NCI-H1436 treated with DMSO at 0.1 percent for 48 hours (cell line): ENCODE results near the gene CHST11.

Source experiments
- DNase-seq: peaks from one replicate; lab custom pipeline; 2025; lab: John Stamatoyannopoulos, UW

The CHST11 gene

DNA sequence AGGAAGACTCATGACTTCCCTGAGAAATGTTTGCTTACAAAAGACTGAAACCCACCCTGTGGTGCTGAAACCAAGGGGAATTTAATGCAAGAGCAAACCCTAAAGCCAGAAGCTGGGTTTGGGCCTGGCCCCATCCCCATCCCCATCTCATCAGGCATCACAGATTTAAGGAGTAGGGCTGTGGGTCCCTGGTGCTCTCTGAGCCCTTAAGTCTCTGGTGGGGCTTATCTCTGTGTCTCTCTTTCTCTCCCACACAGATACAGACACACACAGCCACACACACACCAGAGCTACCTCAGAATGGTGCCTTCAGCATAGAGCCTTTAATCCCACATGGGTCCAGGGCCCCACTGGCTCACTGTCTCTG lies 264.3 kb downstream of the CHST11 start:
- DNase-seq: no peak

DNA sequence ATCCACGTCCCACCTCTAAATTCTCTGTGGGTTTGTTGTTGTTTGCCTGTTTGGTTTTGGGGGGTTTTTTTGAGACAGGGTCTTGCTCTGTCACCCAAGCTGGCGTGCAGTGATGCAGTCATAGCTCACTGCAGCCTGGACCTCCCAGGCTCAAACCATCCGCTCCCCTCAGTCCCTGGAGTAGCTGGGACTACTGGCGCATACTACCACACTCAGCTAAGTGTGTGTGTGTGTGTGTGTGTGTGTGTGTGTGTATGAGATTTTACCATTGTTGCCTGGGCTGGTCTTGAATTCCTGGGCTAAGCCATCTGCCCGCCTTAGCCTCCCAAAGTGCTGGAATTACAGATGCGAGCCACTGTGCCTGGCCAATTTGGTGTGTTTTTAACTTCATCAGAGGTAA lies 265.2 kb downstream of the CHST11 start:
- no peak for DNase-seq

DNA sequence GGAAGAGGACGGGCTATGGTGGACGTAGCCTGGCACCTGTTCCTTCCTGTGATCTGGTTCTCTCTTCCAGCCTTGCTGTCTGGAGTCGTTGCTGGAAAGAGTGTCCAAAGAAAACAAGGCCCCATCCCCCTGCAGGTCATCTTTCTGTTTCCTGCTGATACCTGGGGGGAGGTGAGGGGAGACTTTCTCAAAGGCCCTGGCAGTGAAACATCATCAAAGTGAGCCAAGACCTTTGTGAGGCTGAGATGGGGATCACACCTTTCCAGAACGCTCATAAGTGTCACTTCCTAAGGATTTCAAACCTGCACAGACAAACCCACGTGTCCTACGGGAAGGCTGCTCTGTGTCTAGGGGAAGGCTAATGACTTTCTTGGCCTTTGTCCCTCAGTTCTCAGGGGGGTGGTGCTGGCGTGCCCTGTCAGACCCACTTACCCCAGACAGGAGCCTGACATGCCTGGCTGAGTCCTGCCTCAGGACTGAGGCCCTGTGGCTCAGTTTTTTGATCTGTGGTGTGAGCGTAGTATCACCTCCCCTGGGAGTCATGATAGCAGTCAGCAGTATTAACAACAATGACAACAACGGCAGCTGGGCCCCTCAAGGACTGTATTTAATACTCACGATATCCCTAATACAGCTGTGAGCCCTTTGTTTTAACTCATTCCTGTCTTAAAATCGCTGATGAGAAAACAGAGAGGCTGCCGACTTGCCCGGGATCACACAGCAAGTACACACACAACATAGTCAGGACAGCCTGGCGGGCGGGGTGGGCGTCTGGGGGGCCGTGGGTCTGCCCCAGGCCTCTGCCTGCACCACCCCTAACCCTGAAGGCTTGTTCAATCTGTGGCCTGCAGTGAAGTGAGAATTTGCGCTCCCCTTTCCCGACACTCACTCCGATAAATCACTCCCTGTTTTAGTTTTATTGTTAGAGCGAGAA lies 266.1 kb downstream of the CHST11 start:
- no peak for DNase-seq

DNA sequence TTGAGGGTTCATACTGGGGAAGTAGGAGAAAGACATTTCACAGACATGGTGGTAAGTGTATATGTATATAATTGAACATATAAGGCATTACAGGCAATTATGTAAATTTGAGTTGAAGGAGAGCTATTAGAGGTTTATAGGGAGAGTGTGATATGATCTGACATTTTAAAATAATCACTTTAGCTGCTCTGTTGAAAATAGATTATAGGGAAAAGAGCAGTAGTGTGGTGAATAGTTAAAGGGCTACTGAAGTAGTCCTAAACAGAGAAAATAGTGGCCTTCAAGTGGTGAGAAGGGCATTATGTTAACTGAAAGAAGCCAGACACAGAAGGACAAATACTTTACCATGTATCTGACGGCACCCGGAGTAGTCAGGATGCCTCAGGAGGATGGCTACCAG lies 267.1 kb downstream of the CHST11 start:
- no peak for DNase-seq

DNA sequence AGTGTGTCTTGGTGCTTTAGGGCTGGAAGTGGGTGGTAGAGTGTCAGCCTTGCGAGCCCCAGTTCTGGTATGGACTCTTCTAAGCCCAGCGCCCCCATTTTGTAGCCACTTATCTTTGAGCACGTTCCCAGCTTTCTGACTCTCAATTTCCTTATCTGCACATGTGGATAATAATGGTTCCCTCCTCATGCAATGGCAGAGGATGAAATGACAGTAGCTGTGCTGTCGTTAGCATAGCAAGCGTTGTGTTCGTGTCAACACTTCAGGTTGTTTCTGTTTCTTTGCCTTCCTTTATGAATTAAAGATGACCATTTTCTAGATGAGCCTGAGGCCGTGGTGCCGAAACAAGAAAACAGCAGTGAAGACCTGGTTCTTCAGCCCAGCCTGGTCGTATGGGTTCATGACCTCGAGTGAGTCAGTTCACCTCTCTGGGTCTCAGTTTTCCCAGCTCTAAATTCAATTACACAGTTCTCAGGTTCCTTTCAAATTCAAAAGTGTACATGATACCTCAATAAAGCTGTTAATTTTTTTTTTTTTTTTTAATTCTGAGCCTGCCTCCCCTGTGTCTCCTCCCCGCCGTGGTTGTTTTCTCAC lies 268.3 kb downstream of the CHST11 start:
- no peak for DNase-seq

DNA sequence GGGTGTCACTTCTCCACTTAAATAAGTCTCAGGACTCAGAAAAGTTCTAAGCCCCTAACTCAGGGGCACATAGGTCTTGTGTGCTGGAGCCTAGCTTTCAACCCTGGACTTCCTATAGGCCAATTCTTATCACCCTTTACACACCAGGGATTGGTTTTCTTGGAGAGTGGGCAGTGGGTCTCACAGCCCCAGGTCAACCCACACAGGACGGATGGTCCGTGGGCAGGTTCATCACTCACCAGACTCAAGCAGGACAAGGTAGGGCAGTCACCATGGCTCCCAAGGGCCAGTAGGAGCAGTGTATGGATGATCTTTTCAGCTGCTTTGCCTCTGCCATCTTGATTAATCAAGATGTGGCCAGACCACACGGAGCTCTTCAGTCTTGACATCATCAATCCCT lies 268.9 kb downstream of the CHST11 start:
- DNase-seq: no peak

DNA sequence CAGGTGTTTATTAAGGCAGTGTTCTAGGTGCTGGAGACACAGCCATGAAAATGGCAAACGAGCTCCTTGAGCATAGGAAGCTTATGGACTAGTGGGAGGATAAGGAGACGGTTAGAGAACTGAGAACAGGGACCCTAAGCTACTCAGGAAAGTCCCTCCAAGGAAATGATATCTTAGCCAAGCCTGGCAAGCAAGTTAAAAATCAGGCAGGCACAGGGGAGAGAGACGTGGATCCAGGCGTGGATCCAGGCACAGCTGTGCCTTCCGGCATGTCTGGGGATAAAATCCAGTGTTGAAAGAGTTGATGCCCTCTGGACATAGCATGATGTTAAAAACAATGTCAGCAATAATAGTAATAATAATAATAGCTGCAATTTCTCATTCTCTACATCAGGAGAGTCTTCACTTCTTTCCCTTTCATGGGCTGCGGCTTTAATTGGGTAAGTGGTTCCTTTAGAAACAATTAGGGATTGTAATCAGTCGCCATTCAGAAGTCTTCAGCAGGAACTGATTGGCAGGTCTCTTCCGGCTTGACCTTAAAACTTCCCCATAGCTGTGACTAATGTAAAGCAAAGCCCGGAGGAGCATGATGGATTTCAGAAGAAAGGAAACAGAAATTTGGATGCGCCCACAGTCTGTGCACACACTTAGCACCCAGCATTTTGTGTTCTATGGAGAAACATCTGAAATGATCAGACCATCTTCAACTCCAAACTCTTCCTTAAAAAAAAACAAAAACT lies 271.1 kb downstream of the CHST11 start:
- DNase-seq: no peak

DNA sequence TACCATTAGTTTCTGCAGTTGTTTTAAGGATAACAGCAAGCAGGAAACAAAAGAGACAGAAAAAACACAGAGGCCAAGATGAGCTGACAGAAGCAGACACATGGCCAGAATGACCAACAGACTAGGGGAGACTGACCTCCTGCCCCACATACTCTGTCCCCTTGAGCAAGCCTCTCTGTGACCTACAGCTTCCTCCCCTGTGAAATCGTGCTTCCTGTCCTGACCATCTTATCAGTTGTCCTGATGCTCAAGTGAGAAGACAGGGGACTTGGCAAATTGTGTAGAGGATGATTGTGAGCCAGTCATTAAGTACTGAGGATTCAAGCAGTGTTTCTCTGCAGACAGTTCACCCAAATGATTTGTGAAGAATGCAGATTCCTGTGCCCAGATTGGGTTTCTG lies 272.3 kb downstream of the CHST11 start:
- DNase-seq: no peak

DNA sequence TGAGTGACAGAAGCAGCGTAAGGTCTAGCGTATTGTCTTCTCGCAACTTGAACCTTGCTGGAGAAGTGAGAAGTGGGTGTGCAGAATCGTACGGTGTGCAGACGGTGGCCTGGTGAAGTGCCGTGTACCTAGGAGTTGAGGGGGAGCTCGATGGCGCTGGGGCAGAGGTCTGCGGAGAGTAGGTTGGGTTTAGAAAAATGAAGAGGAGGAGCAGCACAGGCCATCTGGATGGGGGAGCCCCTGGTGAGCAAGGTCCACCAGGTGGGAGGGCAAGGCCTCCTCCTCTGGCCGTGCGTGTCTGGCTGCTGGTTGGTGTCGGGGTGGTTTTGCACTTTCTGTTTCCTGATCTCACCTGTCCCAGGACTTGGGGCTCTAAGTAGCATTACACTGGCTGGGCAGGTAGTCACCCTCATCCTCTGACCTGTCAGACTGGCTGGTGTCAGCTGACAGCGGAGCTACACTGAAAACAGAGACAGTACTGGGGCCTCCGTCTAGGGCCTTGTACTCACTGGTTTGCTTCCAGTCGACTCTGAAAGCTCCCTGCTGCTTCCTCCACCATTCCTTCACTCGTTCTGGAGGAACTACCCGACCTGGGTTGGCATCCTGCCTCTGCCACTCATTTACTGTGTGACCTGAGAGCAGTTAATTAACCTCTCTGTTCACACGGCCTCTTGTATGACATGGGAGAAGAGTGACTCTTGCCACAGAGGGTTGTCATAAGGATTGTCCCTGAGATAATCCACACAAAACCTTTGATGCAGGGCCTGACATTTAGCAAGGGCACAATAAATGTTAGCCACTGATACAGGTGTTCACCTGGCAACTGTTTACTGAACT lies 273.1 kb downstream of the CHST11 start:
- no peak for DNase-seq

DNA sequence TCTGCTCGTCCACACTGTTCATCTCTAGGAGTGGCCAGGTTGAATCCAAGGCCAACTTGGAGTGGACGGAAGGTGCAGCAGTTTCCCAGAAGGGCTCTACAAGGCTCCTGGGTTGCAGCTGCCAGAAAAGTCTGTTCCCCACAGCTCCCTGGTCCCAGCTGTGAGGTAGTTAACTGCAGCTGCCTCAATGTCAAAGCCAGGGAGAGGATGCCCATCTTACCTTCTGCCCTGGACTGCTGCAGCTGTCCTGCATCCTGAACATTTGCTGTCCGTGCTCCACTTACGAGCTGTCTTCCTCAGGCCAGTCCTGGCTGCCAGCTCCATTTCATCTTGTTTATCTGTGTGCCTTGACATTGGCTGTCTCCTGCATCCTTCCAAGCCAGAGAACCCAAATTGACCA lies 274.0 kb downstream of the CHST11 start:
- no peak for DNase-seq

DNA sequence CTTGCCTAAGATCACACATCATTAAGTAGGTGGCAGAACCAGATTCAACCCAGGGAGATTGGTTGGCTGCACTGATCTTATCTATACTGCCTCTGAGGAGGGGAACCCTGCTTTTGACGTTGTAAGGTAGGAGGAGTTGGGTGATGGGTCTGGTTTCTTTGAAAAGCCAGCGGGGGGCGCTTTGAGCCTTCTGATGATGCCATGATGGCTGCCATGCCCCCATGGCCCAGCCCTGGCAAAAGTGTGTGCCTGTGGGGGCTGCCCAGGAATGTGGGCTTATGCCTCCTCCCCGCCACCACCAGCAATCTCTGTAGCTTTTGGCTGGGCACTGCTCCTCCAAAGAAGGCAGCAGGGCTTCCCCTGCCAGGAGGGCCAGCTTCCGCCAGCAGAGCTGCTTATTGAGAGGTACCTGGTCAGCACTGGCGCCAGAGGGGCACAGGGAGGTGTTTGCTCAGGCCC lies 277.0 kb downstream of the CHST11 start:
- no peak for DNase-seq

DNA sequence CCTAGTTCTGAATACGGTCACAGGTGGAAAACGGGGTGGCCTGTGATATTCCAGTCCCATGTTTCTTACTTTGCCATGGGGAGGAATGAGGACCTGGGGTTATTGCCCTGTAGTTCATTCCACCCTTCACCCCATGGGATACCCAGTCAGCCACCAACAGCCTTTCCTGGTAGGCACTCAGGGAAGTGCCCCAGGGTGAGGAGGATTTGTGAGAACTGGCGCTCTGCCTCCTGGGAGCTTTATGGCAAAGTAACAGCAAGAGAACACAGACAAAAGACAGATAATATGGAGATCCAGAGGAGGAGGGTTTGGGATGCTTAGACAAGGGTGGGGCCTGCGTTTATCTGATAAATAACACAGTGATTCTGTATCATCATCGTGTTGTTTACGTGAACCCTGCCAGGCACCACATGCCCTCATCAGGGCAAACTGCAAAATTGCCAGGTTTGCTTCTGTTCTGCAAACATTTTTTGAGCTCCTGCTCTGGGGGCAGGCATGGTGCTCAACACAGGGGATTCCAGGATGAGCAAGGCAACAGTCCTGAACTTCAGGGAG lies 277.9 kb downstream of the CHST11 start:
- DNase-seq: no peak

DNA sequence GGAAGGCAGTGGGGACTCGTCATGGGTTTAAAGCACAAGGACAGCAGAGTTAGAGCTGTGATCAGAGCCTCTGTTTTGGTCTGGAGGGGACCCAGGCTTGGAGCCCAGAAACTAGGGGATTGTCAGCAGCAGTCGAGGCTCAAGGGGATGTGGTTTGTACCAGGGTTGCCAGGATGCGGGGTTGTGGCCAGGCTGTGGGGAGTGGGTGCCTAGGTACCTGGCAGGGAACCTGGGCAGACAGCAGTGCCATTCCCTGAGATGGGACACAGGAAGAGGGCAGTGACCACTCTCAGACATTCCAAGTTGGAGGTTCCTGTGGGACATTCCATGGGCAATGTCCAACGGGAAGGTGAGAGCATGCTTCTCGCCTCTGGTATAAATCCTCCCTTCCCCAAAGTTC lies 279.1 kb downstream of the CHST11 start:
- no peak for DNase-seq

DNA sequence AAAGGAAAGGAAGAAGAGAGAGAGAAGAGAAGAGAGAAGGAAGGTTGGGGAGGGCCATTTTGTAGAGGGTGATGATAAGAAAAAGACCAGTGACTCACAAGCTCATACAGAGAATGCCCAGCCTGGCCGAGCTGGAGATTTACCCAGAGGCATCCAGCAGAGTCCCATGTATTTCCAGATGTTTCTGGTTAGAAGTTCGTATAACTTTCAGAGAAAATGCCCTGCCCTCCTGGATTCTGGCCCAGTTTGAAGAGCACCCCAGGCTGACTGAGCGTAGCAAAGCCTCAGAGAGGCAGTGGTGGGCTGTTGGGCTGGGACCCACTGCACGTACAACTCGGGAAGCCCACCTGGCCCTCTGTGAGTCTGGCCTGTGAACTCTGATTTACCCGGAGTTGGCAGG lies 279.6 kb downstream of the CHST11 start:
- DNase-seq: no peak

DNA sequence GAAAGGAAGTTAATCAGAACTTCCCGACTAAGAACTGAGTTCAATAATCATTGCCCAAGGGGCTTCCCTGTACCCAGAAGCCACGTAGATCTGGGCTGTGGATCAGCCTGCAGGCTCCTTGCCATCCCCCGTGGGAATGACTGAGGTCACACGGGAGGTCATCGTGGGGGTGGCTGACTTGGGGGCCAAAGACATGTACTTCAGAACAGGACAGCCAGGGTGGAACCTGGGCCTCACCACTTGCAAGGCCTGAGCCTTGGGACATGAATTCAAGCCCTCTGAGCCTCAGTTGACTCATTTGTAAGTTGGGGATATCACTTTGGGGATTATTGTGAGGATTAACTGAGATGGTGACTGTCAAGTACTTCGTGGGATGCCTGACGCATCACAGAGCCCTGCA lies 280.4 kb downstream of the CHST11 start:
- DNase-seq: no peak

DNA sequence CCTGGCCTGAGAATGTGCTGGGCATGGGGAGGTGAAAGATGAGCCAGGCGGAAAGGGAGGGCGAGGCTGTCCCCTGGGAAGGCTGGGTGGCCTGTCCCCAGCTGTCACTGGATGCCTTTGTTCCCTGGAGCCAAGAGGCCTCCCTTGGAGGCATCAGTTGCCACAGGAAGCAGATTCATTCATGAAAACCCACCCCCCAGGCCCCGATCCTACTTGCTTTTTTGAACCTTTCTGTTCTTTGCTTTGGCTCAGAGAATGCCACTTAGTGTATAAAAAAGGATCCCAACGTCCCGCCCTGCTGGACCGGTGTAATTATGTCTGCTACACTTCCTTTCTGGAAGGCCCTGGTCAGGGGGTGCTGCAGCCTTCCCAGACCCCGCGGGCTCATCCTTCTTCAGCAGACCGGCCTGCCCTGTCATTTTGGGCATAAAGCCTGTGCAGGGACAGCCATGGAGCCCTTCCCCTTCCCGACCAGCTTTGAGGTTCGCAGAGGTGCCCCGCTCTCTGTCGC lies 281.1 kb downstream of the CHST11 start:
- DNase-seq: no peak

DNA sequence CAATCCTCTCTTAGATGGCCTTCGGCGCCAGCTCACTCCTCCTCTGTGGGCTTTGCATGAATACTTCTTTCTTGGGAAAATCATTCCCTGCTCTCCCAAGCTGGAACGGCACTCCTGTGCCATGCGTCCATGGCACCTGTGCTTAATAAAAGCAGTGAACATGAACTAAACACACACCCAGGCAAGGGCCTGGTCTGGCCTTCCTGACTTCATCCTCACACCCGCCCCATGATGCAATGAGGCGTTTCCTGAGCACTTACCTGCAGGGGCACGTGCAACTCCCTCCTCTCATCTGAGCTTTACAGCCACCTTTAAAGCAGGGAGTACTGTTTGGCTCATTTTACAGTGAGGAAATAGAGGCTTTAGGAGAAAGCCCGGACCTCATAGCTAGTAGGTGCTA lies 281.6 kb downstream of the CHST11 start:
- DNase-seq: no peak

DNA sequence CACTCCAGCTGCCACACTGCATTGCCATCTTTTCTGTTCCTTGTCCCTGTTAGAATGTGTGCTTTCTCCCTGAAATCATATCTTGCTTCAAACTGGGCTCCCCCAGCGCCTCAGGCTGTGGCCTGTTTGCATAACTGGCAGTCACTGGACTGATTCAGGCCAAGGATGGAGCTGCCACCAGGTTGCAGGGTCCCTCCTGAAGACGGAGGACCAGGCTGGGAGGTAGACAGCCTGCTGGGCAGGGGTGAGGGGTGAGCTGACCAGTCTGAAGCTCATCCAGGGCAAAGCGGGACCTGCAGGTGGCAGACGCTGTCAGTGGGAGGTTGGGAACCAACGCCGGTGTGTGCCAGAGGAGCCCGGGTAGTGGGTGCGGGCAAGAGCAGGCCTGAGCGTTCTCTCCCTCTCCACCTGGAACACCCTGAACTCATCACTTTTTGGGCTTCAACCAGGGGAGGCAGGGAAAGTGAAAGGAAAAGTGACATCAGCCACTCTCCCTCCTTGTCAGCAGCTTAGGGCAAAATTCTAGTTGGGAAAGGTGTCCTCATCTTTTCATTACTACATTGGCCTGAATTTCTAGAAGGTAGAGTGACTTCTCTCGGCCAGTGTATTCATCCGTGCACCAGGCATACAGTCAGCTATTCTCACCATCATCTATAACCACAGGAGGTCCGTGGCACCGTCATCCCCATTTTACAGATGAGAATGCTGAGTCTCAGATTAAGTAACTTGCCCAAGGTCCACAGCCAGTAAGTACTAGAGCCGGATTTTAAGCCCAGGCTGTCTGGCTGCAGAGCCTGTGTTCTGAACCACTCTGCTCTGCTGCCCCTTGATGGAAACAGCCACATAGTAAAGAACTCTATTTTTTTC lies 282.3 kb downstream of the CHST11 start:
- no peak for DNase-seq

DNA sequence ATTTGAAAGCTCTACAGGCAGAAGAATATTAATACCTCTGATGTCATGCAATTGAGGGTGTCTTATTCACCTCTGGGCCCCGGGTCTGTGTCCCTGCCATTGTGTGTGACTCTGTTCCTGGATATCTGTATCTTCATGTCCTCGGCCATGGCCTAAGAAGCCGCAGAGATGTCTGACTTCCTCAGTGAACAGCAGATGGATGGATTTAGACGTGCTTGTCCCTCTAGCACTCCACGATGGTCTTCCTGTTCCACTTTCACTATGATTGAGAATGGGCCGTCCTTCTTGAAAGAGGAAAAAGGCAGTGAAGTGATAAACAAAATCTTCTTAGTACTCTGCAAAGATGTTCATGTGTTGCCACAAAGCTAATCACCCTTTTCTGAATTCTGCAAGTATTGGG lies 283.9 kb downstream of the CHST11 start:
- DNase-seq: no peak

DNA sequence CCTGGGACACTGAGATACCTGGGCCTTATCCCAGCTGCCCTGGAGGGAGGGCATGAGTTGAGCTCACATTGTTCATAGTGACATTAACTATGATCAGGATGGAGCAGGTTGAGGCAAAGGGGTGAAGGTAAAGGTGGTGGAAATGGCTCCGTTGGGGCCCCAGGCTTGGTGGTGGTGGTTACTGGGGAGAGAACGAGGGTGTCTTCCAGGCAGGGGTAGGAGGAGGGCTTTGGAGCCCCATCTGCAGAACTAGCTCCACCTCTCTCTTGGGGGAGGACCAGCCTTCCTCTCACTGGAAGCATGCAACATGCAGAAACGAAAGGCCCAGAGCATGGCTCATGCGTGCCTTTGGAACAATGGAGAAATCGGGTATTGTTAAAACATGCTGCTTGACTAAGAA lies 284.3 kb downstream of the CHST11 start:
- no peak for DNase-seq
